ENCODE data around the gene LRRC25.

DNA sequence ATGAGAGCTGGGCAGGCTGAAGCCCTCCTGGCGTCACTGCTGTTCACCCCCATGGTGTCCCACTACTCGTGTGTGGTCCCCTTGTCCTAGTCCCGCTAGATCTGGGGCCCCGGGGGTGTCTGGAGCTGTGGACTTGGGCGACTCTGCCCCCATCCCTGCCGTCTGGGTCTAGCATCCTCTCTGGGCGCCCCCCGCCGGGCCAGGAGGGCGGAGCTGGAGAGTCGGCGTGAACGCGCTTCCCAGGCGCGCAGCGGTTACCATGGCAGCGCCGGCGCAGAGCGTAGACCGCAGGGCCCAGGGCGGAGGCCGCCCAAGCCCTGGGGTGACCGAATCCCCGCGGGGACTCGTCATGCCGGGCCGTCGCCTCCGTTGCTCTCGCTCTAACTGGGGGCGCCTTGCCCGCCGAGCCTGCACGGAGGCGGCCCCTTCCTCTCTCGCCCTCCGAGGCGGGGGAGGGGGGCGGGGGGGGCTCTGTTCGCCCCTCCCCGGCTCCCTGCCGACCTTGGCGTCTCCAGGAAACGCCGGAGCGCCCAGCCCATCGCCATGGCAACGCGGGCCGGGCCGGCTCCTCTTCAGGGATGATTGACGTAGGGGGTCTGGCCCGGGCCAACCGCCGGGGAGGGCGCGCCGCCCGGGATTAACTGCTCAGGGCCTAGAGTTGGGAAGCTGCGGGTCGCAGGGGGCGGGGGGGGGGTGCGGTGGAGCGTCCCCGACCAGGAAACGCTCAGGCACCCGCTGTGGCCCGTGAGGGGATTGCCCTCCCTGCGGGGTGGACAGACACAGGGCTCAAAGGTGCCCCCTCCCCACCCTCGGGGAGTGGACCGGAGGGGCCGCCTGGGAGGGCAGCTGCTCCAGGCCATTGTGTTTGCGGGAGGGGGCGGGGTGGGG is 31.6 kb upstream of the LRRC25 start:
- TF ChIP-seq, protein P1, sequence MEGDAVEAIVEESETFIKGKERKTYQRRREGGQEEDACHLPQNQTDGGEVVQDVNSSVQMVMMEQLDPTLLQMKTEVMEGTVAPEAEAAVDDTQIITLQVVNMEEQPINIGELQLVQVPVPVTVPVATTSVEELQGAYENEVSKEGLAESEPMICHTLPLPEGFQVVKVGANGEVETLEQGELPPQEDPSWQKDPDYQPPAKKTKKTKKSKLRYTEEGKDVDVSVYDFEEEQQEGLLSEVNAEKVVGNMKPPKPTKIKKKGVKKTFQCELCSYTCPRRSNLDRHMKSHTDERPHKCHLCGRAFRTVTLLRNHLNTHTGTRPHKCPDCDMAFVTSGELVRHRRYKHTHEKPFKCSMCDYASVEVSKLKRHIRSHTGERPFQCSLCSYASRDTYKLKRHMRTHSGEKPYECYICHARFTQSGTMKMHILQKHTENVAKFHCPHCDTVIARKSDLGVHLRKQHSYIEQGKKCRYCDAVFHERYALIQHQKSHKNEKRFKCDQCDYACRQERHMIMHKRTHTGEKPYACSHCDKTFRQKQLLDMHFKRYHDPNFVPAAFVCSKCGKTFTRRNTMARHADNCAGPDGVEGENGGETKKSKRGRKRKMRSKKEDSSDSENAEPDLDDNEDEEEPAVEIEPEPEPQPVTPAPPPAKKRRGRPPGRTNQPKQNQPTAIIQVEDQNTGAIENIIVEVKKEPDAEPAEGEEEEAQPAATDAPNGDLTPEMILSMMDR (IDR thresholded peaks at IDR 0.05; ENCODE audit: poor library complexity): no peak
- no peak for TF ChIP-seq EZH2phosphoT487 (IDR thresholded peaks at IDR 0.05; ENCODE audit: low read depth, severe bottlenecking, unreplicated experiment)
- TF ChIP-seq EZH2 (IDR thresholded peaks at IDR 0.05; ENCODE audit: borderline replicate concordance): no peak
